Sigmoid colon (tissue), 7 donors: ENCODE measurements around the gene XRN2. TPM values are rescaled to one million over a fixed set of nuclear protein-coding genes. Genes with fewer than 3 reads are reported as not detected.

Experiments
- DNase-seq: peaks from one replicate; pipeline ENCODE4 v3.0.0-alpha.2; 2019
- H3K27ac ChIP-seq, 4 donors: fragments of 200-600 bp; sonication (generic); one replicate each; pipeline ENCODE4 v1.5.1; 2016 to 2019; ENCODE audit warnings: mild to moderate bottlenecking in 1 of 4
- H3K27me3 ChIP-seq, 3 donors: fragments of 200-600 bp; sonication (generic); one replicate each; pipeline ENCODE4 v1.5.1; 2019; ENCODE audit warnings: mild to moderate bottlenecking in 1 of 3
- H3K36me3 ChIP-seq, 4 donors: fragments of 200-600 bp; sonication (generic); one replicate each; pipeline ENCODE4 v1.5.1; 2016 to 2019
- H3K4me1 ChIP-seq, 4 donors: fragments of 200-600 bp; sonication (generic); one replicate each; pipeline ENCODE4 v1.5.1; 2017 to 2019
- H3K4me3 ChIP-seq, 4 donors: fragments of 200-600 bp; sonication (generic); one replicate each; pipeline ENCODE4 v1.5.1; 2017 to 2019; ENCODE audit warnings: mild to moderate bottlenecking in 2 of 4, moderate library complexity in 1 of 4
- H3K9me3 ChIP-seq, 4 donors: fragments of 200-600 bp in 3 of 4; sonication (generic) in 3 of 4; one replicate each; pipeline versions ENCODE4 v1.5.1 to v1.6.1; 2013 to 2019
- EP300 ChIP-seq, 4 donors: sonication (generic); formaldehyde crosslinking; IDR thresholded peaks; one replicate each; pipeline ENCODE4 v1.6.1; 2017; ENCODE audit warnings: antibody characterized with exemption in 4 of 4
- POLR2A ChIP-seq, 2 donors: fragments of 450-650 bp; IDR thresholded peaks; one replicate each; pipeline ENCODE4 v1.6.1; 2016; ENCODE audit warnings: antibody characterized with exemption in 2 of 2, mild to moderate bottlenecking in 2 of 2, moderate library complexity in 2 of 2
- POLR2AphosphoS5 ChIP-seq, 4 donors: sonication (generic); formaldehyde crosslinking; IDR thresholded peaks; one replicate each; pipeline ENCODE4 v1.6.1; 2017; ENCODE audit warnings: antibody characterized with exemption in 4 of 4
- whole genome bisulfite sequencing, 2 donors: extraction: QIAGEN DNeasy Blood & Tissue Kit; methylation state at CpG; one replicate each; pipeline ENCODE4 v1.1.7; 2013; 5-methylcytosine and 5-hydroxymethylcytosine counted together
- intact Hi-C: fragments of 100-400 bp; cut with DNase I; formaldehyde crosslinking; loops from one replicate; pipeline ENCODE4 v1.15.1; 2023
- polyA plus RNA-seq, 3 donors: library from polyadenylated mRNA; stranded (reverse); fragments of 200-250 nt; gene quantifications; one replicate each; pipeline ENCODE4 v1.2.3, GENCODE V29; 2013
- total RNA-seq, 4 donors: library from RNA; depleted of rRNA; stranded (reverse); fragments of >200 nt; gene quantifications; one replicate each; pipeline ENCODE4 v1.1.0, GENCODE V29; 2016
- TF ChIP-seq, protein P1 (sequence below), 4 experiments: fragments of 450-650 bp in 3 of 4; fragments of 200-600 bp in 1 of 4; IDR thresholded peaks; one replicate each; pipeline ENCODE4 v1.5.1; 2016 to 2019; ENCODE audit warnings: antibody characterized with exemption in 4 of 4, mild to moderate bottlenecking in 3 of 4, moderate library complexity in 2 of 4
- donor health status: healthy with polysubstance abuse.
- donor health status: Bipolar disorder and iron deficiency.
- donor health status: healthy.

XRN2 gene
- total and polyA plus RNA-seq, 7 donors, result 21.0 to 79.8 (median 53.5) TPM

DNA sequence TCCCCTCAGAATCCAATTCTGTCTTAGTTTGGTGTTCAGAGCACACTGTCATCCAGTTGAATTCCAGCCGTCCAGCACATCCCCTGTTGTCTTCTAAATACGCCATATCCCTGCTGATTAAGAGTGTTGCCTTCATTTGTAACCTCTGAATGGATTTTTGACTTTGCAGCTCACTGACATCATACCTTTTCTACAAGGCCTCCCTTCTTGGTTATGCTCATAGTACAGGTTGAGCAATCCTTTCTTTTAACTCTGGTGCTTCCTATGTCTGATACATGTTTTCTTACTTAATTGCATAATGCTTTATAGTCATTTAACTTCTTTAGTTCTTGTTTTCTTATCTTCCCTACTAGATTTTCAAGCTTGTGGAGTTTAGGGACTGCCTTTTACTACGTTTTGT lies 36.4 kb downstream of the XRN2 start:
- Histone ChIP-seq H3K36me3 (peaks cover 8 to 78% (median 30%) of the 10 kb centered on the region in 4 donors), H3K4me3 (no peak overlapping the region), H3K27ac (no peak overlapping the region), H3K9me3 (no peaks in the 10 kb centered on the region), H3K27me3 (no peaks in the 10 kb centered on the region), H3K4me1 (no peaks in the 10 kb centered on the region)
- WGBS, 2 donors, result 90 to 93% methylated on average over 3 of the region's 3 CpGs
- DNase-seq, result no peak
- TF ChIP-seq POLR2A (IDR thresholded peaks at IDR 0.05) (no peak), EP300 (IDR thresholded peaks at IDR 0.05) (no peak), POLR2AphosphoS5 (IDR thresholded peaks at IDR 0.05) (no peak)
- TF ChIP-seq, protein P1, sequence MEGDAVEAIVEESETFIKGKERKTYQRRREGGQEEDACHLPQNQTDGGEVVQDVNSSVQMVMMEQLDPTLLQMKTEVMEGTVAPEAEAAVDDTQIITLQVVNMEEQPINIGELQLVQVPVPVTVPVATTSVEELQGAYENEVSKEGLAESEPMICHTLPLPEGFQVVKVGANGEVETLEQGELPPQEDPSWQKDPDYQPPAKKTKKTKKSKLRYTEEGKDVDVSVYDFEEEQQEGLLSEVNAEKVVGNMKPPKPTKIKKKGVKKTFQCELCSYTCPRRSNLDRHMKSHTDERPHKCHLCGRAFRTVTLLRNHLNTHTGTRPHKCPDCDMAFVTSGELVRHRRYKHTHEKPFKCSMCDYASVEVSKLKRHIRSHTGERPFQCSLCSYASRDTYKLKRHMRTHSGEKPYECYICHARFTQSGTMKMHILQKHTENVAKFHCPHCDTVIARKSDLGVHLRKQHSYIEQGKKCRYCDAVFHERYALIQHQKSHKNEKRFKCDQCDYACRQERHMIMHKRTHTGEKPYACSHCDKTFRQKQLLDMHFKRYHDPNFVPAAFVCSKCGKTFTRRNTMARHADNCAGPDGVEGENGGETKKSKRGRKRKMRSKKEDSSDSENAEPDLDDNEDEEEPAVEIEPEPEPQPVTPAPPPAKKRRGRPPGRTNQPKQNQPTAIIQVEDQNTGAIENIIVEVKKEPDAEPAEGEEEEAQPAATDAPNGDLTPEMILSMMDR (IDR thresholded peaks at IDR 0.05), result no peak
- intact Hi-C loops, result no loop called here

DNA sequence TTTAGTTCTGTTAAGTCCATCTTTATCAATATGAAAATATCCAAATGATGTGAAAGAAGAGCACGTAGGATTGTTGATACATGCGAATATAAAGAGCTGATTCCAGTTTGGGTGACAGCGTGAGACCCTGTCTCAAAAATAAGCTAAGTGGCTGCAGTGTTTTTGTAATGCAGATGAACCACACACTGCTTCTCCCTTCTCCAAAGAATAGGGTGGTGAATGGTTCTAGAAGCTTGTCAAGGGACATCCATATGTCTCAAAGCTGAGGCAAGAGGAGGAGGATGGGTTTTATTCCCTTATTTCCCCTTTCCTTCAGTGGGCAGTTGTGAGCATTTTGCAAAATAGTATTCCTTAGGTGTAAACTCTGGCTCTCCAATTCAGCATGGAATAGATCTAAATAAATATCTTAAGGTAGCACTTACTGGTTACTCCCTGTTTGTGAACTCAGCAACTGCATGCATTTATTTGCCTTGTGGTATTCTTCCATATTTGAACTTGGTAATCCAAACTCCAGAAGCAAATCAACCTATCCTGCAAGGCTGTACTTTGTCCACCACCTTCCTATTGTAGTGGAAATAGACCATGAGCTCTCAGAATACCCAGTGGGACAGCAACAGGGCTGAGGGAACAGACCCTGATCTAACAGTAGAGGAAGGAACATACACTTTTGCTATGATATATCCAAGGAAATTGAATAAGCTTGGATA lies 38.0 kb downstream of the XRN2 start:
- TF ChIP-seq POLR2A (IDR thresholded peaks at IDR 0.05) (no peak), EP300 (IDR thresholded peaks at IDR 0.05) (no peak), POLR2AphosphoS5 (IDR thresholded peaks at IDR 0.05) (no peak)
- TF ChIP-seq, protein P1 (IDR thresholded peaks at IDR 0.05), result no peak
- Histone ChIP-seq H3K4me1 (no peaks in the 10 kb centered on the region), H3K9me3 (no peaks in the 10 kb centered on the region), H3K4me3 (no peak overlapping the region), H3K27me3 (no peaks in the 10 kb centered on the region), H3K27ac (no peak overlapping the region), H3K36me3 (peaks cover 13 to 84% (median 32%) of the 10 kb centered on the region in 4 donors)
- intact Hi-C loops, result no loop called here
- DNase-seq, result no peak
- WGBS, 2 donors, result 88 to 93% methylated on average over 3 of the region's 3 CpGs

DNA sequence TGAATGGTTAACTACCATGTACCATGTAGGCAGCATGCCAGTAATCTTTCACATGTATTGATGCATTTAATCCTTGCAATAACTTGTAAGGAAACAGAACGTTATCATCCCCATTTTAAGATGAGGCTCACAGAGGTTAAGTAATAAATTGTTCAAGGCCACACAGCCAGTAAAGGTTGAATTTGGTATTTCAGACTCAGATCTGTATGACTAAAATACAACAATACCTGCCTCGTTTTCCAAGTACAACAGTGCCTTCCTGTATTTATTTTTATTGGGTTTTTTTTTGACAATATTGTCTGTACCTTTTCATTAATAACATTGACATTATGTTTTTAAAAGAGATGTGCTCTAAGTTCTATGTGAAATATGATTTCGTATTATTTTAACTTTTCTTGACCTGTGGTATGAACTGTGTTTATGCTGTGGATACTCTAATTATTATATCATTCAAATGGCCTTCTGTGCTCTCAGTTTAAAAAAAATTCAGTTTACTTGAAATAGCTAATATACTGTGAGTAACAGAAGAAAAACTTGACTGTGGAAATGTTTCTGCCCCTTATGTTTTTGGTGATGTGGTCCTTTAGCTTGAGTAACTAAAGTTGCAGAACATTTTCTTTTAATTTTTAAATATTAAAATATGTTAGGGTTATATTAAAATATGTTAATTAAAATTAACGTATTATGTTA lies 39.7 kb downstream of the XRN2 start:
- DNase-seq, result no peak
- Histone ChIP-seq H3K27me3 (no peaks in the 10 kb centered on the region), H3K4me3 (no peak overlapping the region), H3K36me3 (peaks cover 17 to 85% (median 27%) of the 10 kb centered on the region in 4 donors), H3K4me1 (no peaks in the 10 kb centered on the region), H3K9me3 (no peaks in the 10 kb centered on the region), H3K27ac (no peak overlapping the region)
- intact Hi-C loops, result no loop called here
- WGBS, 2 donors, result 72 to 83% methylated on average over 4 of the region's 4 CpGs
- TF ChIP-seq POLR2AphosphoS5 (IDR thresholded peaks at IDR 0.05) (no peak), POLR2A (IDR thresholded peaks at IDR 0.05) (no peak)

DNA sequence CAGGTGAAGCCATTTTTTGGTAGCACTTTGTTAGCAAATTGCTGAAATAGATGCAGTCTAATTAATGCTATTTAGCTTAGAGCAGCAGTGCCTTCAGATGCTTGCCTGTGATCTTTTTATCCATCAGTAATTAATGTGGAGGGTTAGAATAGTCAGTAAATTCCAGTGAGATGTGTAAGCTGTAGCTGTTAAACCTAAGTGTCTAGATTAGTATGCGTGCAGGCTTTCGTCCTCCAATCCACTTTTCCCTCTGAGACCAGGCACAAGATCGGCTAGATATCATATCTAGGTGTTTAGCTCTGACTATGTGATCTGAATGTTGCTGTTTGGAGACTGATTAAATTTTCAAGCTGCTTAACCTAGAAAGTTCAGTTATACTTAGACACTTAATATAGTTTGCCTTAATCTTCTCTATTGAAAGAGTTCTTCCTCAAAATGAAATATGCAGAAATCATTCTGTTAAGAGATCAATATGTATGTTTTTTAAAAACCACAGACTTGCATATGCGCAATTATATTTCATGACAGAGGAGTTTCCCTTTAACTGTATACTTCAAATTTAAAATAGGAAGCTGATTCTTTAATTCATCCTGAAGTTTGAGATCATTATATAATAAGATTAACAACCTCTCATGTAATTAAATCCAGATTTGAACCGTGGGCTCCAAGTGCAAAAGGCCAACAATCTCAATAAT lies 41.2 kb downstream of the XRN2 start:
- Histone ChIP-seq H3K27ac (no peak overlapping the region), H3K9me3 (no peaks in the 10 kb centered on the region), H3K36me3 (peaks cover 18 to 85% (median 31%) of the 10 kb centered on the region in 4 donors), H3K4me3 (no peak overlapping the region), H3K4me1 (no peaks in the 10 kb centered on the region), H3K27me3 (no peaks in the 10 kb centered on the region)
- intact Hi-C loops, result no loop called here
- TF ChIP-seq POLR2A (IDR thresholded peaks at IDR 0.05) (no peak), EP300 (IDR thresholded peaks at IDR 0.05) (no peak), POLR2AphosphoS5 (IDR thresholded peaks at IDR 0.05) (no peak)
- TF ChIP-seq, protein P1 (IDR thresholded peaks at IDR 0.05), result no peak
- WGBS, 2 donors, result 85 to 94% methylated on average over 5 of the region's 5 CpGs
- no peak for DNase-seq

DNA sequence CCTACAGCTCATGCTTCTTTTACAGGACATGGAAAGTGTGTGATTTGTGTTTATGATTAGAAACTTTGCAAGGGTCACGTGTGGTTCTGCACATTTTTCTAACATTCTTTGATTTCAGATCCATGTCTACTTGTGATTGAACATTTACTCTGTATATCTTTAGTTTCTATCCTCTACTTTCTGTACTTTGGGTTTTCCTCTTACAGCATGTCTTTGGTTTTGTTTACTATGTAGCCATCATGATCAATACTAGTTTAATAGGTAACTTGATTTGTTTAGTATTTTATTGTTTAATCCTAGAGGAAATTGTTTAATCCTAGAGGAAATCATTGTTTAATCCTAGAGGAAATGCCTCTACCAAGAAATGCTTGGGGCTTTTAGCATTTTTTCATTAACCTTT lies 41.8 kb downstream of the XRN2 start:
- peaks cover 18 to 86% (median 35%) of the 10 kb centered on the region in 4 donors for H3K36me3 ChIP-seq

More for the DNA sequence above, 41.8 kb downstream of the XRN2 start:
- intact Hi-C loops, result no loop called here
- no peaks in the 10 kb centered on the region for H3K27me3 ChIP-seq
- no peaks in the 10 kb centered on the region for H3K4me1 ChIP-seq
- 79 to 94% methylated on average over 1 of the region's 1 CpG for WGBS, 2 donors
- H3K4me3 ChIP-seq, result no peak overlapping the region
- TF ChIP-seq POLR2A (IDR thresholded peaks at IDR 0.05) (no peak), POLR2AphosphoS5 (IDR thresholded peaks at IDR 0.05) (no peak), EP300 (IDR thresholded peaks at IDR 0.05) (no peak)
- TF ChIP-seq, protein P1 (IDR thresholded peaks at IDR 0.05), result no peak
- no peaks in the 10 kb centered on the region for H3K9me3 ChIP-seq
- no peak for DNase-seq
- H3K27ac ChIP-seq, result no peak overlapping the region
